Astrocyte of the spinal cord (primary cell): Measurements from ENCODE around the gene AQP1.

Experiments used
- DNase-seq: peaks from one replicate; pipeline ENCODE4 v3.0.0; 2011; ENCODE audit warnings: low read depth, low spot score
- H3K4me3 ChIP-seq: 2 replicates; pipeline ENCODE4 v1.5.1; 2011; ENCODE audit warnings: low read depth, mild to moderate bottlenecking, low read length, moderate library complexity
- in situ Hi-C: cut with HindIII; loops from 2 replicates; pipeline ENCODE4 v1.10.0; 2017; ENCODE audit warnings: low sequenced_read_pairs
- TF ChIP-seq, protein P1 (sequence below): IDR thresholded peaks from 2 replicates; pipeline ENCODE4 v1.5.1; 2012; ENCODE audit warnings: low read depth, mild to moderate bottlenecking, low read length, inconsistent platforms

Gene AQP1

GRCh38 chr7:30923009-30923773 lies 11.5 kb downstream of the AQP1 start:
- in situ Hi-C loops, result no loop called here

GRCh38 chr7:30923774-30924413 lies 12.2 kb downstream of the AQP1 start:
- TF ChIP-seq, protein P1, sequence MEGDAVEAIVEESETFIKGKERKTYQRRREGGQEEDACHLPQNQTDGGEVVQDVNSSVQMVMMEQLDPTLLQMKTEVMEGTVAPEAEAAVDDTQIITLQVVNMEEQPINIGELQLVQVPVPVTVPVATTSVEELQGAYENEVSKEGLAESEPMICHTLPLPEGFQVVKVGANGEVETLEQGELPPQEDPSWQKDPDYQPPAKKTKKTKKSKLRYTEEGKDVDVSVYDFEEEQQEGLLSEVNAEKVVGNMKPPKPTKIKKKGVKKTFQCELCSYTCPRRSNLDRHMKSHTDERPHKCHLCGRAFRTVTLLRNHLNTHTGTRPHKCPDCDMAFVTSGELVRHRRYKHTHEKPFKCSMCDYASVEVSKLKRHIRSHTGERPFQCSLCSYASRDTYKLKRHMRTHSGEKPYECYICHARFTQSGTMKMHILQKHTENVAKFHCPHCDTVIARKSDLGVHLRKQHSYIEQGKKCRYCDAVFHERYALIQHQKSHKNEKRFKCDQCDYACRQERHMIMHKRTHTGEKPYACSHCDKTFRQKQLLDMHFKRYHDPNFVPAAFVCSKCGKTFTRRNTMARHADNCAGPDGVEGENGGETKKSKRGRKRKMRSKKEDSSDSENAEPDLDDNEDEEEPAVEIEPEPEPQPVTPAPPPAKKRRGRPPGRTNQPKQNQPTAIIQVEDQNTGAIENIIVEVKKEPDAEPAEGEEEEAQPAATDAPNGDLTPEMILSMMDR, result no peak
- in situ Hi-C loops, result no loop called here
- no peak overlapping the region for H3K4me3 ChIP-seq
- DNase-seq, result no peak

More at GRCh38 chr7:30923009-30923773, 11.5 kb downstream of the AQP1 start:
- H3K4me3 ChIP-seq, result no peak overlapping the region
- TF ChIP-seq, protein P1, result no peak
- DNase-seq, result no peak

- in situ Hi-C loops, result no loop called here
- no peak for DNase-seq
- TF ChIP-seq, protein P1, result no peak
- no peak overlapping the region for H3K4me3 ChIP-seq
These were observed 13.0 kb downstream of the AQP1 start for GRCh38 chr7:30924624-30925023.

DNA sequence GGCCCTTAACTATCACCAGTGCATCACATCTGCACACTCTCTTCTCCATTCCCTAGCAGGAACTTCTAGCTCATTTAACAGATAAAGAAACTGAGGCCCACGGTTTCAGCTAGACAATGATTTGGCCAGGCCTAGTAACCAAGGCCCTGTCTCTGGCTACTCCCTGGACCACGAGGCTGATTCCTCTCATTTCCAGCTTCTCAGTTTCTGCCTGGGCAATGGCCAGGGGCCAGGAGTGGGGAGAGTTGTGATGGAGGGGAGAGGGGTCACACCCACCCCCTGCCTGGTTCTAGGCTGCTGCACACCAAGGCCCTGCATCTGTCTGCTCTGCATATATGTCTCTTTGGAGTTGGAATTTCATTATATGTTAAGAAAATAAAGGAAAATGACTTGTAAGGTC lies 13.5 kb downstream of the AQP1 start:
- no peak for DNase-seq
- no peak overlapping the region for H3K4me3 ChIP-seq
- in situ Hi-C loops, result no loop called here
- TF ChIP-seq, protein P1, result no peak

DNA sequence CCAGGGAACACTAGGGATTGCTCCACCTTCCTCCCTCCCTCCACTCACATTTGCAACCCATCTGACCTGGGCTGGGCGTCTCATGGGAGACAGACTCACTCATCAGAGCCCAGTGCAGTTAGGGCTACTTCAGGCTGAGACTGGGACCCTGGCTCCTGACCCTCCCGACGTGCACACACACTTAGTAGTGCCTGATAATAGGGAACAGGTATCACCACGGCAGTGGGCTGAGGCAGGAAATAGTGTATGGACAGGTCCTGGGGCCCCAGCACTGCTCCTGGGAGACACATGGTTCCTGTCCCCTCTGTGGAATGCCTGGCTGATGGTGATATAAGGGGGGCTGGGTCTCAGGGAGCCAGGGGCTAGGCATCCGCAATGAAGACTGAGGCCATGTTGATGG lies 14.3 kb downstream of the AQP1 start:
- in situ Hi-C loops, result no loop called here
- TF ChIP-seq, protein P1, result no peak
- no peak overlapping the region for H3K4me3 ChIP-seq
- DNase-seq, result no peak

GRCh38 chr7:30926313-30926712 lies 14.7 kb downstream of the AQP1 start:
- no peak for DNase-seq
- TF ChIP-seq, protein P1, result no peak
- no peak overlapping the region for H3K4me3 ChIP-seq
- in situ Hi-C loops, result no loop called here
